VCaP (cell line): Measurements from ENCODE around the gene ERG.

Experiments
- H3K27ac ChIP-seq: fragments of 450-650 bp; 2 replicates; pipeline ENCODE4 v1.5.1; 2017
- CTCF ChIP-seq: fragments of 450-650 bp; conservative IDR thresholded peaks from 2 replicates; pipeline ENCODE4 v1.5.1; 2017; ENCODE audit warnings: mild to moderate bottlenecking, moderate library complexity

Gene ERG

GRCh38 chr21:38409907-38410306 lies 88.4 kb downstream of the ERG start:
- no peak for TF ChIP-seq CTCF
- H3K27ac ChIP-seq: no peak overlapping the region; the same call in 1 of the 2 replicates

- H3K27ac ChIP-seq: no peak overlapping the region; the same call in 1 of the 2 replicates
- TF ChIP-seq CTCF: no peak
These were observed 94.1 kb downstream of the ERG start for GRCh38 chr21:38404177-38404576.

- H3K27ac ChIP-seq: no peak overlapping the region; the same call in 1 of the 2 replicates
- TF ChIP-seq CTCF: no peak
These were observed 95.5 kb downstream of the ERG start for GRCh38 chr21:38402795-38403194.

GRCh38 chr21:38402291-38402690 lies 96.0 kb downstream of the ERG start:
- H3K27ac ChIP-seq: no peak overlapping the region; the same call in 1 of the 2 replicates
- no peak for TF ChIP-seq CTCF

- no peak overlapping the region; the same call in 1 of the 2 replicates for H3K27ac ChIP-seq
- no peak for TF ChIP-seq CTCF
These were observed 96.9 kb downstream of the ERG start for GRCh38 chr21:38401191-38401926.

- H3K27ac ChIP-seq: peak overlapping the region; percentile 0; the same call in 1 of the 2 replicates
- TF ChIP-seq CTCF: no peak
These were observed 97.9 kb downstream of the ERG start for GRCh38 chr21:38400195-38400919.

- TF ChIP-seq CTCF: no peak
- H3K27ac ChIP-seq: peak overlapping the region; percentile 1; the same call in 1 of the 2 replicates
These were observed 99.2 kb downstream of the ERG start for GRCh38 chr21:38399103-38399502.
